HEK293T (cell line): ENCODE data around the gene SUCLG2.

Experiments
- FOXM1 ChIP-seq: fragments of 450-650 bp; IDR thresholded peaks from 2 replicates; pipeline ENCODE4 v1.6.1; 2017; ENCODE audit warnings: mild to moderate bottlenecking, borderline replicate concordance
- SP1 ChIP-seq: fragments of 450-650 bp; IDR thresholded peaks from 2 replicates; pipeline ENCODE4 v1.6.1; 2017

GRCh38 chr3:67447393-67447792, 207.0 kb downstream of the SUCLG2 start:
- TF ChIP-seq SP1 (no peak), FOXM1 (no peak)
